GM18519 (cell line): ENCODE data around the gene FAM89B.
"Not testable (repeated sequence)": the region's sequence is repeated elsewhere in the genome, so short reads cannot be mapped to it uniquely, and the experiment has no call there.

ENCODE experiments used
- ATAC-seq: cut with Tn5 transposase; IDR thresholded peaks from one replicate; pipeline ENCODE4 v1.9.1; 2021; ENCODE audit warnings: mild to moderate bottlenecking, moderate library complexity; ENCODE audit not compliant: unreplicated experiment, low FRiP score

The FAM89B gene

GRCh38 chr11:65572356-65573051 lies at the start of gene FAM89B:
Gene FAM89B, plus strand, starts transcription at chr11:65572538. Its CDS starts 132 bp downstream, at chr11:65572670.
- no peak for ATAC-seq

- not testable (repeated sequence) for ATAC-seq
Measured at GRCh38 chr11:65522718-65523630, 49.4 kb upstream of the FAM89B start.

- not testable (repeated sequence) for ATAC-seq
Measured at GRCh38 chr11:65523631-65523968, 48.7 kb upstream of the FAM89B start.

GRCh38 chr11:65524014-65524740 lies 48.2 kb upstream of the FAM89B start:
- no peak for ATAC-seq

GRCh38 chr11:65524741-65525545 lies 47.4 kb upstream of the FAM89B start, which contains the start of gene SCYL1:
Gene SCYL1, plus strand, starts transcription at chr11:65525083. Its CDS starts 71 bp downstream, at chr11:65525154.
- no peak for ATAC-seq

GRCh38 chr11:65525546-65526480 lies 46.5 kb upstream of the FAM89B start:
- ATAC-seq = no peak

GRCh38 chr11:65526744-65527143 lies 45.6 kb upstream of the FAM89B start:
- ATAC-seq = no peak

GRCh38 chr11:65528819-65529350 lies 43.5 kb upstream of the FAM89B start:
- no peak for ATAC-seq

- ATAC-seq = no peak
Measured at GRCh38 chr11:65529475-65530156, 42.7 kb upstream of the FAM89B start.

- ATAC-seq = no peak
Measured at GRCh38 chr11:65530157-65530496, 42.2 kb upstream of the FAM89B start.

- ATAC-seq = no peak
Measured at GRCh38 chr11:65532388-65533064, 39.8 kb upstream of the FAM89B start.

GRCh38 chr11:65535102-65535501 lies 37.2 kb upstream of the FAM89B start:
- ATAC-seq = no peak

GRCh38 chr11:65536412-65537295 lies 35.7 kb upstream of the FAM89B start:
- ATAC-seq = no peak

- ATAC-seq = no peak
Measured at GRCh38 chr11:65537296-65537597, 35.1 kb upstream of the FAM89B start.

- no peak for ATAC-seq
Measured at GRCh38 chr11:65537620-65538231, 34.6 kb upstream of the FAM89B start.

GRCh38 chr11:65538232-65538914 lies 34.0 kb upstream of the FAM89B start:
- no peak for ATAC-seq
